ENCODE results near the gene MAP3K3. TPM values are rescaled to one million over a fixed set of nuclear protein-coding genes. Genes with fewer than 3 reads are reported as not detected.
A peak's percentile ranks its signal among the peaks of the same experiment; 100 is the strongest.

Gene MAP3K3
- total RNA-seq, 1 donor from 2014 or later: 26.2 TPM

DNA sequence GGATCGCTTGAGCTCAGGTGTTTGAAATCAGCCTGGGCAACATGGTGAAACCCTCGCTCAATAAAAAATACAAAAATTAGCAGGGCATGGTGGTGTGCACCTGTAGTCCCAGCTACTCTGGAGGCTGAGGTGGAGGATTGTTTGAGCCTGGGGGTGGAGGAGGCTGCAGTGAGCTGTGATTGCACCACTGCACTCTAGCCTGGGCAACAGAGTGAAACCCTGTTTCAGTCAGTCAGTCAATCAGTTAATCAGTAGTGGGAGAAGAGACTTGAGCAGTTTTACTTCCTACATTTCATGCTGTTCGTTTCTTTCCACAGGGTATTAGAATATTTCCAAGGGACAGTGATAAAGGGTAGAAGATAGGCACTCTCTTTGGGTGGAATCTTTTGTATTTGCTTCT lies 8.8 kb downstream of the MAP3K3 start:
- TF ChIP-seq, protein P1, sequence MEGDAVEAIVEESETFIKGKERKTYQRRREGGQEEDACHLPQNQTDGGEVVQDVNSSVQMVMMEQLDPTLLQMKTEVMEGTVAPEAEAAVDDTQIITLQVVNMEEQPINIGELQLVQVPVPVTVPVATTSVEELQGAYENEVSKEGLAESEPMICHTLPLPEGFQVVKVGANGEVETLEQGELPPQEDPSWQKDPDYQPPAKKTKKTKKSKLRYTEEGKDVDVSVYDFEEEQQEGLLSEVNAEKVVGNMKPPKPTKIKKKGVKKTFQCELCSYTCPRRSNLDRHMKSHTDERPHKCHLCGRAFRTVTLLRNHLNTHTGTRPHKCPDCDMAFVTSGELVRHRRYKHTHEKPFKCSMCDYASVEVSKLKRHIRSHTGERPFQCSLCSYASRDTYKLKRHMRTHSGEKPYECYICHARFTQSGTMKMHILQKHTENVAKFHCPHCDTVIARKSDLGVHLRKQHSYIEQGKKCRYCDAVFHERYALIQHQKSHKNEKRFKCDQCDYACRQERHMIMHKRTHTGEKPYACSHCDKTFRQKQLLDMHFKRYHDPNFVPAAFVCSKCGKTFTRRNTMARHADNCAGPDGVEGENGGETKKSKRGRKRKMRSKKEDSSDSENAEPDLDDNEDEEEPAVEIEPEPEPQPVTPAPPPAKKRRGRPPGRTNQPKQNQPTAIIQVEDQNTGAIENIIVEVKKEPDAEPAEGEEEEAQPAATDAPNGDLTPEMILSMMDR (conservative IDR thresholded peaks at IDR 0.05): no peak
- Mint-ChIP-seq H3K27ac (no peak overlapping the region), H3K4me3 (no peak overlapping the region), H3K36me3 (peaks cover 4% of the 10 kb centered on the region), H3K4me1 (ENCODE audit: unreplicated experiment) (peaks cover 21% of the 10 kb centered on the region), H3K9me3 (no peaks in the 10 kb centered on the region), H3K27me3 (no peaks in the 10 kb centered on the region)
- DNase-seq (ENCODE audit: extremely low spot score, unreplicated experiment): no peak

DNA sequence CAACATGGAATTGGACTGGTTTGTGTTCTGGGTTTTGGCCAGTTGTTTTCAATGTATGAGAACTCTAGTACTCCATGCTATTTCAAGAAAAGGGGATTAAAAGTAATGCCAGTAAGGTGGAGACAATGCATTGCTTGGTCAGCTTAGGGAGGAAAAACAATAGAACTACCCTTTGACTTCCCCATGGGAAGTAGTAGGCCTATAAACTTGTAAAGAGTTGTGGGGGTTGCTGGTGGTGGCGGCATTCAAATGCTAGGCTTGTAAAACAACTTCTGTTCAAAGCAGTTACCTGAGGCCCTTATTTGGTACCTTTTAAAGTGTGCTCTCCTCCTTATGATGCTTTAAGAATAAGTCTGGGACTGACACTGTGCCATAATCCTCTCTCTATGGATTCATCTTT lies 9.4 kb downstream of the MAP3K3 start:
- TF ChIP-seq, protein P1 (conservative IDR thresholded peaks at IDR 0.05): no peak
- no peak for DNase-seq (ENCODE audit: extremely low spot score, unreplicated experiment)
- H3K27ac Mint-ChIP-seq: no peak overlapping the region
- H3K36me3 Mint-ChIP-seq: peaks cover 9% of the 10 kb centered on the region
- H3K4me1 Mint-ChIP-seq (ENCODE audit: unreplicated experiment): peaks cover 16% of the 10 kb centered on the region
- H3K4me3 Mint-ChIP-seq: no peak overlapping the region
- H3K9me3 Mint-ChIP-seq: no peaks in the 10 kb centered on the region
- no peaks in the 10 kb centered on the region for H3K27me3 Mint-ChIP-seq

DNA sequence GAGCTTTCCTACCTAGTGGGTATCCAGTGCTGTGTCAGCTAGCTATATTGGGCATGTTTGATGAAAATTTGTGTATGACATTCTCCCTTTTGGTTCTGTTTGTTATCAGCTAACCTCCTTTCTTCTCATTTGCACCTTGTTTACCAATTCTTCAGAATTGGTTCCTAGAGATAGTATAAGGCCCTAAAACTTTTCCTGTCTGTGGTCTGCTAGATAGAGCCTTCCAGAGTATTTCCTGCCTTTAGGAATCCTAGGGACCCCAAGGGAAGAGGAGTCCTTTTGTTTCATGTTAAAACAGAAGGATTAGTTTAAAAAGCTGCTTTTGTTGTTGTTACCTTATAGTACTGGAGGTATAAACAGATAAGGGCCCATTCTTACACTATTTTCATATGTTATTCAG lies 11.5 kb downstream of the MAP3K3 start:
- H3K4me3 Mint-ChIP-seq: no peak overlapping the region
- H3K27me3 Mint-ChIP-seq: no peaks in the 10 kb centered on the region
- peaks cover 10% of the 10 kb centered on the region for H3K4me1 Mint-ChIP-seq (ENCODE audit: unreplicated experiment)
- peaks cover 11% of the 10 kb centered on the region for H3K36me3 Mint-ChIP-seq
- no peak for DNase-seq (ENCODE audit: extremely low spot score, unreplicated experiment)
- peak overlapping the region; percentile 1 for H3K27ac Mint-ChIP-seq
- TF ChIP-seq, protein P1 (conservative IDR thresholded peaks at IDR 0.05): no peak
- H3K9me3 Mint-ChIP-seq: no peaks in the 10 kb centered on the region

DNA sequence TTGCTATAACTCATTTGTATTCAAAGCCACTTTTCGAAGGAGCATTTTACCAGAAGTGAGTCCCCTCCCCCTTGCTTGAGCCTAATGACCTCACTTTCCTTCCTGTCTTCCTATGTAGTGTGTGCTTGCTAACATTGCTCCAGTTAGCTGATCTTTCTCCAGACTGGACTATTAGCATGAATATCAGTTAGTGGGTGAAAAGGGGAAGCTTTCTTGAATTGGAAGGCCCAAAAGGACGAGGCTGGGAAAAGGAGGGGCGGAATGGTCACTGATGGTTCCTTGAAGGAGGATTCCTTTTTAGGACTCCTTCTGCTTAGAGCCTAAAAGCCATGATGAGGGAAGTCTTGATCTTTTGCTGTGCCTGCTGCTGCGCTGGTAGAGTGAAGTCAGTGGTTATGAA lies 11.9 kb downstream of the MAP3K3 start:
- H3K36me3 Mint-ChIP-seq: peaks cover 14% of the 10 kb centered on the region
- DNase-seq (ENCODE audit: extremely low spot score, unreplicated experiment): no peak
- H3K4me3 Mint-ChIP-seq: no peak overlapping the region
- peaks cover 10% of the 10 kb centered on the region for H3K4me1 Mint-ChIP-seq (ENCODE audit: unreplicated experiment)
- H3K9me3 Mint-ChIP-seq: no peaks in the 10 kb centered on the region
- no peaks in the 10 kb centered on the region for H3K27me3 Mint-ChIP-seq
- H3K27ac Mint-ChIP-seq: peak overlapping the region; percentile 1
- TF ChIP-seq, protein P1 (conservative IDR thresholded peaks at IDR 0.05): no peak

DNA sequence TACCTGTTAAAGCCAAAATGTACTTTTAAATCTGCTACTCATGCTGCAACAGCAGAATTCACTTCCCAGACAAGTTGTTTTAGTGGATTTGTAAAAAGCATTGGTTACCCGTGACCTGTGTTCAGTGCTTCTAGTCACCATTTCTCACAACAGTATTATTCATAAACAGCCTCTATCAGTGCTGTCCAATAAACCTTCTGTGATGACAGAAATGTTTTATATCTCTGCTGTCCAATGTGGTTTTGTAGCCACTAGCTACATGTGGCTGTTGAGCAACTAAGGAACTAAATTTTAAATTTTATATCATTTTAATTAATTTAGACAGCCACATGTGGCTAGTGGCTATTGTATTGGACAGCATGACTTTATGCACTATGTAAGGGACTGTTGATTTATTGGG lies 12.6 kb downstream of the MAP3K3 start:
- TF ChIP-seq, protein P1 (conservative IDR thresholded peaks at IDR 0.05): no peak
- no peaks in the 10 kb centered on the region for H3K27me3 Mint-ChIP-seq
- H3K27ac Mint-ChIP-seq: no peak overlapping the region
- no peaks in the 10 kb centered on the region for H3K9me3 Mint-ChIP-seq
- H3K4me1 Mint-ChIP-seq (ENCODE audit: unreplicated experiment): peaks cover 10% of the 10 kb centered on the region
- no peak for DNase-seq (ENCODE audit: extremely low spot score, unreplicated experiment)
- H3K4me3 Mint-ChIP-seq: no peak overlapping the region
- H3K36me3 Mint-ChIP-seq: peaks cover 16% of the 10 kb centered on the region

DNA sequence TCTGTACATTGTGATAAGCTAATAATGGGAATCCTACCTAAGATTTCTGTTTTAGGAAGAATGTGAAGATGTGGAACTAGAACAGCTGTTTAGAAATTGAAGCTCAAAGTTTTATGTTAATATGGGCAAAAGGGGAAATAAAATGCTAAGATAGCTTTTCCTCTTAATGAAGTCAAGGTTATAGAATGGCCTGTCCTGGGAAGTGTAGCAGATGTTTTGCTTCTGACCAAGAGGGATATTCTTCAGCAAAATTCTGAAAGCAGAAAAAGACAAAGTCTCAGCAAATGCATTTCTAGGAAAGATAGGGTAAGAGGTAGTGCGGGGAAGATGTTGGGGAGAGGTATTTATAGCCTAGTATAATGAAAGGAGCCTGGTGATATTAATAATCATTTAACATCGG lies 13.1 kb downstream of the MAP3K3 start:
- no peaks in the 10 kb centered on the region for H3K27me3 Mint-ChIP-seq
- no peaks in the 10 kb centered on the region for H3K9me3 Mint-ChIP-seq
- TF ChIP-seq, protein P1 (conservative IDR thresholded peaks at IDR 0.05): no peak

More for the DNA sequence above, 13.1 kb downstream of the MAP3K3 start:
- DNase-seq (ENCODE audit: extremely low spot score, unreplicated experiment): no peak
- Mint-ChIP-seq H3K27ac (no peak overlapping the region), H3K4me1 (ENCODE audit: unreplicated experiment) (peaks cover 10% of the 10 kb centered on the region), H3K36me3 (peaks cover 16% of the 10 kb centered on the region), H3K4me3 (no peak overlapping the region)

Data from type B pancreatic cell (in vitro differentiated cells).